A549 (cell line): ENCODE measurements around the gene RALGAPA1.

Experiments used
- CHD4 ChIP-seq: fragments of 200-600 bp; sonication (generic); IDR thresholded peaks from 2 replicates; pipeline ENCODE4 v1.6.1; 2016; ENCODE audit warnings: antibody characterized with exemption, mild to moderate bottlenecking, borderline replicate concordance
- CTCF ChIP-seq: fragments of >200 bp; sonication (Bioruptor Twin); formaldehyde crosslinking; IDR thresholded peaks from 3 replicates; pipeline ENCODE4 v1.5.1; 2016
- EHF ChIP-seq: fragments of 250-450 bp; sonication (Bioruptor Pico); IDR thresholded peaks from 2 replicates; pipeline ENCODE4 v1.5.0; 2020; ENCODE audit warnings: mild to moderate bottlenecking
- ELK1 ChIP-seq: fragments of 150-350 bp; IDR thresholded peaks from 2 replicates; pipeline ENCODE4 v1.6.1; 2014; ENCODE audit warnings: low read depth, mild to moderate bottlenecking, low read length
- FOSL2 ChIP-seq, 2 experiments: fragments of 450-650 bp in 1 of 2; fragments of >200 bp in 1 of 2; sonication (Bioruptor Twin) in 1 of 2; formaldehyde crosslinking; IDR thresholded peaks; 2 replicates each; pipeline versions ENCODE4 v1.5.0 to v1.6.1; 2016 to 2020; ENCODE audit warnings: mild to moderate bottlenecking in 1 of 2, moderate library complexity in 1 of 2
- JUN ChIP-seq, 2 experiments: fragments of >200 bp; sonication (Bioruptor Twin); formaldehyde crosslinking; IDR thresholded peaks; 2 replicates in 1 of 2; 3 replicates in 1 of 2; pipeline ENCODE4 v1.6.1; 2016 to 2017
- KDM1A ChIP-seq: fragments of 200-600 bp; sonication (generic); IDR thresholded peaks from 2 replicates; pipeline ENCODE4 v1.6.1; 2016; ENCODE audit warnings: low read depth, mild to moderate bottlenecking
- POLR2A ChIP-seq: IDR thresholded peaks from 2 replicates; pipeline ENCODE4 v1.6.1; 2012; ENCODE audit warnings: mild to moderate bottlenecking, low read length
- POLR2AphosphoS2 ChIP-seq: conservative IDR thresholded peaks from 2 replicates; pipeline ENCODE4 v1.6.1; 2012; ENCODE audit warnings: low read length, improper control_type of control experiment, inconsistent platforms
- RAD21 ChIP-seq, 2 experiments: fragments of >200 bp in 1 of 2; sonication (Bioruptor Twin) in 1 of 2; formaldehyde crosslinking in 1 of 2; IDR thresholded peaks in 1 of 2; conservative IDR thresholded peaks in 1 of 2; 2 replicates in 1 of 2; 3 replicates in 1 of 2; pipeline ENCODE4 v1.6.1; 2012 to 2018; ENCODE audit warnings: inconsistent platforms in 1 of 2
- RCOR1 ChIP-seq: fragments of 150-350 bp; IDR thresholded peaks from 2 replicates; pipeline ENCODE4 v1.6.1; 2014; ENCODE audit warnings: antibody characterized with exemption, low read length, low read depth
- SMC3 ChIP-seq: fragments of >200 bp; sonication (Bioruptor Twin); formaldehyde crosslinking; IDR thresholded peaks from 3 replicates; pipeline ENCODE4 v1.6.1; 2018; ENCODE audit warnings: inconsistent platforms
- USF2 ChIP-seq: fragments of 450-650 bp; IDR thresholded peaks from 2 replicates; pipeline ENCODE4 v1.6.1; 2014; ENCODE audit warnings: antibody characterized with exemption

- TF ChIP-seq CTCF (no peak), POLR2A (no peak), USF2 (no peak), RAD21 (conservative IDR thresholded peaks at IDR 0.05 in 1 of 2, IDR thresholded peaks at IDR 0.05 in 1 of 2) (no peak), SMC3 (no peak), KDM1A (no peak), POLR2AphosphoS2 (no peak), CHD4 (no peak), ELK1 (no peak), FOSL2 (IDR thresholded peaks at IDR 0.05) (no peak), FOSL2 (CRISPR knock-in tag; IDR thresholded peaks at IDR 0.05) (no peak), EHF (no peak), RCOR1 (no peak), JUN (IDR thresholded peaks at IDR 0.05) (no peak)
These were observed 283.4 kb downstream of the RALGAPA1 start for GRCh38 chr14:35525695-35526094.
